H4 (cell line): ENCODE data around the gene PEX5. TPM values are rescaled to one million over a fixed set of nuclear protein-coding genes. Genes with fewer than 3 reads are reported as not detected.
"Not testable (repeated sequence)": the region's sequence is repeated elsewhere in the genome, so short reads cannot be mapped to it uniquely, and the experiment has no call there.

Source experiments
- DNase-seq: peaks from one replicate; pipeline ENCODE4 v3.0.0-alpha.2; 2015; ENCODE audit warnings: low spot score
- total RNA-seq: library from RNA; depleted of rRNA; stranded (reverse); fragments of >200 nt; shearing (Covaris generic); gene quantifications from 2 replicates; pipeline ENCODE4 v1.2.3, GENCODE V29; 2014

PEX5 gene
- total RNA-seq, 1 experiment from 2014 or later: 27.6 TPM

DNA sequence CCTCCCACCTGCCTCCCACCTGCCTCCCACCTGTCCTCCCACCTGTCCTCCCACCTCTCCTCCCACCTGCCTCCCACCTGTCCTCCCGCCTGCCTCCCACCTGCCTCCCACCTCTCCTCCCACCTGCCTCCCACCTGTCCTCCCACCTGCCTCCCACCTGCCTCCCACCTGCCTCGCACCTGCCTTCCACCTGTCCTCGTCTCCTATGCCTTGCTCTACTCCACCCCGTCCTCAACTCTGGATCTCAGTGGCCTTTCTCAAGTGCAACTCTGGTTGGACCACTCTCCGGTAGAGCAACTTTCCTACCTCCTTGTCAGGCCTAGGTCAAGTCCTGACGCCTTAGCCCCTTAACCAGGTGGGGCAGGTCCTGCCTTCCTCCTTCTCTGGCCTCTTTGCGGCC is 29.3 kb upstream of the PEX5 start:
- peak; percentile 8 for DNase-seq

DNA sequence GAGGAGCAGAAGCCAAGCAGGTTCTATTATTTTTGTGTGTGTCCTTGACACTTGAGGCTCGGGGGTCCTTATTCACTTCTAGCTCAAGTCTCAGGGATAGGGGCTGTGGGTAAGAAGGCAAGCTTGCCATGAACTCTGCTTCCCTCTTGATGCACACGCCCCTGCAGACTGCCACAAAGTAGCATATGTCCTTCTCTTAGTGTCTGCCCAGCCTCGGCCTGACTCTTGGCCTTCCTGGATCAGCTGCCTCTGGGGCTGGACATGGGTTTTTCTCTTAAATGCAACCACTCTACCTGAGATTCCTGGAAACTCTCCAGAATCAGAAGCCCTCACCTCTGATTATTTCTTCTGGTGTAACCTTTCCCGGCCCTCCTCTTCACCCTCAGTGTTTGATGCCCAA is 28.2 kb upstream of the PEX5 start:
- DNase-seq: no peak

DNA sequence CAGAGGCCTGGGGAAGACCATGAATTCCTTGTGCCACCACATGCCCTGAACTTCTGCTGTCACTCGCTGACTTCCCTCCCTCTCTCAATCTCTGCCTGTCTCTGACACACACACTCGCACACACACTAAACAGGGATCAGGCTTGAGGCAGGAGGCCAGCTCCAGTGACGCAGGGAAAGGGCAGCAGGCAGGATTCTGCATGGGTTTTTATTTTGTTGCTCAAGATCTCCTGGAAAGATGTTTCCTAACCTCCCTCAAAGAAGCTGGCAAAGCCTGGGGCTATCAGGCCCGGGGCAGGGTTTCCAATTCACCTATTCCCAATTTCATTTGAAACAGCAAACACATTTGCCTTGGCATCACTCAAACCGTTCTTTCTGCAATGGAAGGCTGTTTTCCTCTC is 27.7 kb upstream of the PEX5 start:
- DNase-seq: no peak

DNA sequence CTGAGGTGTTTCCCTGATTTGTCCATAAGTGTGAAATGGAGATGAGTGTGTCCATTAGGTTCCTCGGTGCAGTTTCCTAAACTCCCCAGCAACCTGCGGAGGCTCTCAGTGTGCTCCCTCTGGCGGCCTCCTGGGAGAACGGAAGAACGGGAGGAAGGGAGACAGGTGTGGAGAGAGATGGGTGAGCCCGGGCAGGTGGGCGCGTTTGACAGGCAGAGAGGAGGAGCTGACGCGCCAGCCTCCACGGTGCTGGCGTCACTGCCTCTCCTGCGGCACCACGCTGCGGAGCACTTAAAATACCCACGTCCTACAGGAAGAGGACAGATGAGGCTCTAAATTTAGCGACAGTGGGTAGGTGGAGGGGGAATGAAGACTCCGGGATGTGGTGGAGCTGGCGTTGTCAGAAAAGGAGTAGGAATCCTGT is 26.8 kb upstream of the PEX5 start:
- DNase-seq: no peak

DNA sequence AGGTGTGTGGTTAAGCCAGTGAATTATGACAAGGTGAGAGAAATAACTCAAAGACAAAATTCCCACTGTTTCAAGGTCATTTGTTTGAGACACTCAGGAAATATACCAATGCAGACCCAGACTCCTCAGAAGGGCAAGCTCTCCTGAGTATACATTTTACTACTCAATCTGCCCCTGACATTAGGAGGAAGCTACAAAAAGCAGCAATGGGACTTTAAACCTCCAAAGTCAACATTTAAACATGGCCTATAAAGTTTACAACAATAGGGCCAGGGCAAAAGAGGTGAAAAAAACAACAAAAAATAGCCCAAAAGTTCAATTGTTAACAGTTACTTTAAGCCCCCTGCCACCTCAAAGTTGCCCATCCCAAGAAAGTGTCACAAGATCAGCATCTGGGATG is 19.5 kb upstream of the PEX5 start:
- no peak for DNase-seq

DNA sequence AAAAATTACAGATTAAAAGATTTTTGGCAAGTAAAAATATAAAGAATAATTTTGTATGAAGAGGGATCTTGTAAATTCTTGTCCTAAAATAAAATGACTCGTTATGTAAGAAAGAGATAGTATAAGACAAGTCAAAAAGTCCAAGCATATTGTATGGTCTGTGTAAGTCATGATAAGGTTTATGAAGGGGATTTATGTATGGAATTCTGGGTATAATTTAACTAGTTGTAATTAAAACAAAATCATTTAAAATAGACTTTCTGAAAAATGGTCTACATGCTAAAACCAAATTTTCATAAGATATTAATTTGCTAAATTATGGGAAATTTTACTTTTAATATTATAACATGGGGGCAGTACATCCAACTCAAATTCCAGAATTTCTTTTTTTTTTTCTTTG is 17.6 kb upstream of the PEX5 start:
- no peak for DNase-seq

DNA sequence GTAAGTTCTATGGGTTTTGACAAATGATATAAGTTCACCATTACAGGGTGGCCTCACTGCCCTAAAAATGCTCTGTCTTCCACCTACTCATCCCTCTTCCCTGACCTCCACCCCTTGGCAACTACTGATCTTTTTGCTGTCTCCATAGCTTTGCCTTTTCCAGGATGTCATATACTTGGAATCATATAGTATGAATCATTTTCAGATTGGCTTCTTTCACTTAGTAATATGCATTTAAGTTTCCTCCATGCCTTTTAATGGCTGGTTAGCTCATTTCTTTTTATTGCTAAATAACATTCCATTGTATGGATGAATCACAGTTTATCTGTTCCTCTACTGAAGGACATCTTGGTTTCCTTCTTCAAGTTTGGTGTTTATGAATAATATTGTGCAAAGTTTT is 14.0 kb upstream of the PEX5 start:
- no peak for DNase-seq

DNA sequence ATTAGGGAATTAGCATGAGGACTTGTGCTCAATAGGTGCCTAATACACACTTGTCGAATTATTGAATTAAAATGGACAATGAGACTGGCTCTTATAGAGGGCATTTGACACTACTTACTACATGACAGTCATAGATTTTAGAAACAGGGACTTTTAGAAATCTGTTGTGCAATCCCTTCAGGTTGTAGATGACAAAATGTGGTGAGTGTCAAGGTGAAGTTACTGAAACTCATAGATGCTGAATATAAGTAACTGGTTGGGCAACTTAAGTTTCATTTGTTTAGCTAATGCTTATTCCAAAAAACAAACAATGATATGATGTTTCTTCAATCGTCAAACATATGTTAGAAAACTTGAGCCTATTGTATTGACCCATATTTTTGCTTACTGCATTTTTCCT is 12.9 kb upstream of the PEX5 start:
- no peak for DNase-seq

DNA sequence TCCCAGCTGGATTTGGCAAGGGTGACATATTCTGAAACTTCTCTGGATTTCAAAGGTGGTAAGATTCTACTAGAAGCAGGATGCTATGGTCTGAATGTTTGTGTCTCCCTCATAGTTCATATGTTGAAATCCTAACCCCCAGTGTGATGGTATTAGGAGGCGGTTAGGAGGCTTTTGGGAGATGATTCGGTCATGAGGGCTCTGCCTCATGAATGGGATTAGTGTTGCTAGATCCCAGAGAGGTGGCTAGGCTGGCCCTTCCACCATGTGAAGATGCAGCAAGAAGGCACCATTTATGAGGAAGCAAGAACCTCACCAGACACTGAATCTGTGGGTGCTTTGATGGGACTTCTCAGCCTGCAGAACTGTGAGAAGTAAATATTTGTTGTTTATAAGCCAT is 11.0 kb upstream of the PEX5 start:
- DNase-seq: no peak

DNA sequence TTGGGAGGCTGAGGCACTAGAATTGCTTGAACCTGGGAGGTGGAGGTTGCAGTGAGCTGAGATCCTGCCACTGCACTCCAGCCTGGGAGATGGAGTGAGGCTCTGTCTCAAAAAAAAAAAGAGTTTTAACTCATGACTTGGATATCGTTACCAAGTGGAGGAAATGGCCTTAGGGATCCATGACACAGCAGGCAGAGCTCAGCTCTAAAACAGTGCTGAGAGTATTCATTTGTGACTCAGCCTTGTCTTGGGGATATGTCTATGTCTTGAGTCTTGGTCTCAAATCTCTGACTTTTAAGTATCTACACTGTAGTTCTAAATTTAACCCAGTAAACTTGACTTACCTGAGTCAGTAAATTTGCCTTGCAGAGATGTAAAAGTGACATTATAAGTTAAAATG is 8.8 kb upstream of the PEX5 start:
- DNase-seq: no peak

DNA sequence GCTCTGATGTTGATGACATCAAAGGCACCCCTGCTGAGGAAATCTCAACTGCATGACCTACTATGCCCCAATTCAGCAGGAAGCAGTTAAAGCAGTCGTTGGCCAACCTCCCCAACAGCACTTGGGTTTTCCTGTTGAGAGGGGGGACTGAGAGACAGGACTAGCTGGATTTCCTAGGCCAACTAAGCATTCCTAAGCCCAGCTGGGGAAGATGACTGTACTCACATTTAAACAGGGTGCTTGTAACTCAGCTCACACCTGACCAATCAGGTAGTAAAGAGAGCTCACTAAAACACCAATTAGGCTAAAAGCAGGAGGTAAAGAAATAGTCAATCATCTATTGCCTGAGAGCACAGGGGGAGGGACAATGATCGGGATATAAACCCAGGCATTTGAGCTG is 3.4 kb upstream of the PEX5 start:
- DNase-seq: not testable (repeated sequence)

DNA sequence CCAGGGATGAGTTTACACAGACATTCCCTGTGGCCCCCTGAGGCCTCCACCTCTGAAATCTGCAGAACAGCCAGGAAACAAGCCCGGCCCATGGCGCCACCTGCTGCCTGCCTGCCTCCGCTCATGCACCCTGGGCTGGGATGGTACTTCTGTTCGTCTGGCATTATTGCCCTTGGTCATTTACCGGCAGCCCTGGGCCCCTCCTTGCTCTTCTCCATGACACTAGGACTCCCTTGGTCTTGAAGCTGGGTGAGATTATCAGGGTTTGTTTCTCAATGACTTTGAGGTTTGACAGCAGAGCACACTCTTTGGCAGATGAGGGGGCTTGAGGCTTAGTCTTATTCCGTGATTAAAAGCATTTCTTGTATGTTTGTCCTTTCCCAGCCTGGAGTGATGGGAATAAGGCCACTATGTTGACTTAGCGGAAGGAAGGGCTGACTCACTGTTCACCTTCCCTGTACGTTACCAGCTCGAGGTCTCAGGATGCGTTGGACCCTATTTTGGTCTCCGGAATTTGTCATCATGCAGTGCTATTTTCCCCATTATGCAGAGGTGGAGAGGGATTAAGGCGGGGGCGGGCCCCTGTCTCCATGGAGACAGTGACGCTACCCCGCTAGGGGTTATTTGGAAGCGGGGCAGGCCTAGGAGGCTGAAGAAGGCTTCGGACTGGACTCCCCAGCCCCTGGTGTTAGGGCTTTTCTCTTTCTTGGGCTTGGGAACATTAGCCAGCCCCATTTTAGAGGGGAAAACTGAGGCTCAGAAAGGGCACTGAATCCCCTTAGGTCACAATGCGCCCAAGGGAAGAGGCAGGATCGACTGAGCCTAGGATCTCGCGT is 706 bp upstream of the PEX5 start:
- DNase-seq: peak; percentile 80

DNA sequence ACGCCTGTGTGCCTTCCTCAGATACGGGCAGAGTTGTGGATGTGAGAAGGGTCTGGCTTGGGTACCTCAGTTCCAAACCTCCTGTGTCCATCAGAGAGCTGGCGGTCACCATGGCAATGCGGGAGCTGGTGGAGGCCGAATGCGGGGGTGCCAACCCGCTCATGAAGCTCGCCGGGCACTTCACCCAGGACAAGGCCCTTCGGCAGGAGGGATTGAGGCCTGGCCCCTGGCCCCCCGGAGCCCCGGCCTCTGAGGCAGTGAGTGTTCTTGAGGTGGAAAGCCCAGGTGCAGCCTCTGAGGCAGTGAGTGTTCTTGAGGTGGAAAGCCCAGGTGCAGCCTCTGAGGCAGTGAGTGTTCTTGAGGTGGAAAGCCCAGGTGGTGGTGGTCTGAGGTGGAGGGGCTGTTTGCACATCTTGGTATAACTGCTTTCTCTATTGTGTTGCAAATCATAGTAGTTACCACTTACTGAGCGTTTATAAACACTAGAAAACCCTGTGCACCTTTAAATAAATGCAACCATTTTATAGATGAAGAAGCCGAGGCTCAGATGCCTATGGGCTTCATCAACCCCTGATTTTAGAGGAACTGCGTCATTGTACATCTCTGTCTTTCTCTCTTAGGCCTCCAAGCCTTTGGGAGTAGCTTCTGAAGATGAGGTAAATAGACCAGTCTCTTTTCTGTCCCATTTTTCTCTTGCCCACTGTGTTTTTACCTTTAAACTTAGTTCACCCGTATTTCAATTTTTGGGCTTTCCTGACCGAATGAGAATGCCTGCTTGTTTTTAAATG is 976 bp downstream of the PEX5 start:
- no peak for DNase-seq

DNA sequence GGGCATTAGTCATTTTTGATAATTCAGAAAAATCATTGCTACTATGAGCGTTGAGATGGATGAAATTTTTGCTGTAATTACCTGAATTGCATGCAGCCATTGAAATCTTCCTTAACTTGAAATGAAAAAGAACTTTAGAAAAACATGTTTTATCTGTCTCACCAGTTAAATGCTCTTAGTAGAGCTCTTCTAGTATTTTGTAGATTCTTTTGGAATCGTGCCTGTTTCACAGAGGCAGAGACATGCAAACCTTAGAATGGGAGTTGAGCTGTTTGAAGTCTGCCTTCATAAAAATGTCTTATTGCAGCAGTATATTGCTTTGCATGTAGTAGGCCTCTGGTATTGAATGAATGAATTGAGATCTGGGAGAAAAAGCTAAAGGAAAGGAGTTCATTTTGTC is 4.2 kb downstream of the PEX5 start:
- DNase-seq: no peak

DNA sequence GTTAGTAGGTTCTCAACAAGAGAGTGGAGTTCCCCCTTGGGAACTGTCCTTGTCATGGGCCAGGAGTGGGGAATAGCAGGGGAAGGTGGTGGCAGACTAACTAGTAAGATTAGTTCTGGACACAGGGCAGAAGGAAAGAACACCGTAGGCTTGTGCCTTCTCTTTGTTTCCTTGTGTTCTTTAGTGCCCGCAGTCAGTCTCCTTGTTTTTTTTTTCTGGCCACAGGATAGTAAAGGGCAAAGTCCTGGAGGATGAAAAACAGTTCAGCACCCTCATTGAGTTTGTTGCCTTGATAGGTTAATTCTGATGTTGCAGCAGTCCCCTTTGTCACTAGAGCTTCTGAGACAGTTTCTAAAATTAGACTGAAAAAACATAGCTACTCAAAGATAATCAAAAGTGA is 8.4 kb downstream of the PEX5 start:
- no peak for DNase-seq

DNA sequence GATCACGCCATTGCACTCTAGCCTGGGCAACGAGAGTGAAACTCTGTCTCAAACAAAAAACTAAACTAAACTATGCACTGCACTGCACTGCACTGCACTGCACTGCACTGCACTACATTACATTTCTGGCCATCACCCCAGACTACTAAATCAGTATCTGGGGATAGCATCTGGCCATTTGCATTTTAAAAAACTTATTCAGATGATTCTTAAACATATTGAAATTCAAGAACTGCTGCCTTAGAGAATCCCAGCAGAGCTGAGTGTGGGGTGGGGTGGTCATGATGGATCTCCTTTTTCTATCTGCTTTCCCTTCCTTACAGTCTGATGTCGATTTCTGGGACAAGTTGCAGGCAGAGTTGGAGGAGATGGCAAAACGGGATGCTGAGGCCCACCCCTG is 13.6 kb downstream of the PEX5 start:
- no peak for DNase-seq

DNA sequence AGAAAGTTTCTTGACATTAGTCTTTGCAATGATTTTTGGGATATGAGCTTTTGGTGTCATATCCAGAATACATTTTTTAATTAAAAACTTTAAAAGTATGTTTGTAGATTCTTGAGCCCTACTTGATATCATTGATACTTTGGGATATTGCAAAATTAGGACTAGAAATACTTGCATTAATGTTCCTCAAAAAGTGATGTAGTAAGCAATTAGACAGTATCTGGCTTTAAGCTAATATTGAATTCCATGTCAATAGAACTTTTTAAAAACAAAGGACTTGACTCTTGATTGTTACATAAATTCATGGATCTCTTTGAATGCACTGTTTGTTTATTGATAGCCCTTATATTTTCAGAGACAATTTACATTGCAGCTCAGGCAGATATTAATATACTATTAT is 15.6 kb downstream of the PEX5 start:
- DNase-seq: no peak

DNA sequence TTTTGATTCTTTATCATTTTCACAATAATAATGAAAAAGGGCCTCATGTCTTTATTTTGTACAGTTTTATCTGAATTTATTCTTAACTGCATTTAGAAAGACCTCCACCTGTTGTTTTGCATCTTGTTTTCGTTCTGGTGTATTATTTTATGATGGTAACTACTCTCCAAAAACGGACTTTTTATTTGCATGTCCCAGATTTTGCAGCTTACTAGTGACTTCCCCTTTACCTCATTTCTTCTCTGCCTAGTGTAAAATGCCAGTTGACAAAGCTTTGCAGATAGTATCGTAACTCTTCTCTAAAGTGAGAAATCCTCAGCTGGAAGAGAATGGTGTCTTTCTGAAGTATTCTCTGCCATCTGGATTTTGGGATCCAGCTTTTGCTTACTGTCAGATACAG is 17.2 kb downstream of the PEX5 start:
- DNase-seq: no peak

DNA sequence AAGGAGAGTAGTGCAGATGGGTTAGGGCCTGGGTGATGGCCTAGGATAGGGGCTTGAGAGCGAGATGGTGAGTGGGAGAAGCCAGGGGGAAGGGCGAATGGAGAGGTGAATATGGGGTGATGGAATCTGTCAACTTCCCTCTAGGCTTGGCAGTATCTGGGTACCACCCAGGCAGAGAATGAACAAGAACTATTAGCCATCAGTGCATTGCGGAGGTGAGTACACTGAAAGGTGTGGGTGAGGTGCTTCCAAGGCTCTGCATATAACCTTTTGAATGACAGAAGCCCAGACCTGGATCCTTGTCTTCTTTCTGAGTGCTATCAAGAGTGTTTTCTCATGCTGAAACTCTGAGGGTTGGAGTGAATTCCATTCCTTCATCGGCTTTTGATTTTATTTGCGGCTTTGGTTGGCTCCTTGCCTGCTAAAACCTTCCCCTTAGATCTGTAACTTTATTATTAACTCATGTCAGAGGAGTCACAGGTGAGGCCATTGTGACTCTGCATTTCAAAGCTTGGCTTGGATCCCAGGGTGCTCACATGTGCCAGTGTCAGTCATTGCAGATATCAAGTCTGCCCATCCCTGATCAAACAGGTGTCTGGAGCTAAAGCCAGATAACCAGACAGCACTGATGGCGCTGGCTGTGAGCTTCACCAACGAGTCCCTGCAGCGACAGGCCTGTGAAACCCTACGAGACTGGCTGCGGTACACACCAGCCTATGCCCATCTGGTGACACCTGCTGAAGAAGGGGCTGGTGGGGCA is 18.6 kb downstream of the PEX5 start:
- DNase-seq: no peak

DNA sequence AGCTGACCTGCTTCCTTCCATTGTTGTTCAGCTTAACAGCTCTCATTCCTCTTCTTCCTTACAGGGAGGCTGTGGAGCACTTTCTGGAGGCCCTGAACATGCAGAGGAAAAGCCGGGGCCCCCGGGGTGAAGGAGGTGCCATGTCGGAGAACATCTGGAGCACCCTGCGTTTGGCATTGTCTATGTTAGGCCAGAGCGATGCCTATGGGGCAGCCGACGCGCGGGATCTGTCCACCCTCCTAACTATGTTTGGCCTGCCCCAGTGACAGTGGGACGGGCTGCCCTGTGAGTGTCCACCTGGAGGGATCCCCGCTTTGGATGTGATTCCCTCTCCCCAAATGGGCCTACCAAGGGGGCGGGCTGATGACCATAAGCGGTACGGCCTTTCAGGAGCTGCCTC is 20.5 kb downstream of the PEX5 start:
- DNase-seq: no peak

DNA sequence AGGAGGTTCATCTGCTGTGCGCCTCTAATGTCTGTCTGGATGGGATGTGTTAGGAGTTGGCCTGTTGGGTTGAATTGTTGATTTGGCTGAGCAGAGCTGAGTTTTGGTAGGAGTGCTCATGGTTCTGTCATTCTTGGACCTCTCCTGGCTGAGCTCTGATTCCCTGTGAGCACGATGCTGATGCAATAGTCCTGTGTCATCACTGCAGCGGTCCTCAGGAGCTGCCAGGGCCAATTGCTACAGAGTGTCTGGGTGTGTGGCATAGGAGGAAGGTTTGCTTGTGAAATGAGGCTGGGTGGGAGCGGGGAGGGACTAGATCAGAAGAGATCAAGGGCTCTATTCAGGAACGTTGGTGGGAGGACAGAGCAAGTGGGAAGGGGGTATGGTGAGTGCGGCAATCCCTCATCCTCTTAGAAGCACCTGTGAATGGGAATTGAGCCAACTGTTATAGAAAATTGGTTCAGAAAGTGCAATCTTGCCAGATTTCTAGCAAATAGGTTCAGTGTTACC is 21.2 kb downstream of the PEX5 start:
- no peak for DNase-seq

DNA sequence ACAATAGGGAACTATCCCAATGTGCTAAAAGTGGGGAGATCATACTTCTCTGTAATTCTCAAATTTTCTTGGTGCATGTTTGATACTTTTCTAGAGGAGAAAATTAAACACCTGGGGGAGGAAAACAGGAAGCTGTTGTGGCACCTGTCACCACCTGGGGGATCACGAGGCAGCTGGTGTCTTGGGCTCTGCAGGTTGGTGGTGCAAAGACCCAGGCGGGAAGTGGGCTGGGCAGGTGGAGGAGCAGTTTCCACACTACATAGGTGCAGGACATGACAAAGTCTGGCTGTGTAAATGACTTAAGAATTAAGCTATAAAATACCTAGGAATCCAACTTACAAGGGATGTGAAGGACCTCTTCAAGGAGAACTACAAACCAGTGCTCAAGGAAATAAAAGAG is 23.2 kb downstream of the PEX5 start:
- DNase-seq: no peak
